Endodermal cell (in vitro differentiated cells): Measurements from ENCODE around the gene FUT7. TPM values are rescaled to one million over a fixed set of nuclear protein-coding genes. Genes with fewer than 3 reads are reported as not detected.

Experiments used
- DNase-seq: peaks from one replicate; pipeline ENCODE4 v3.0.0-alpha.2; 2017
- H3K27ac ChIP-seq: 2 replicates; pipeline ENCODE4 v1.5.1; 2013; ENCODE audit warnings: mild to moderate bottlenecking, low read depth, low read length, moderate library complexity
- H3K27me3 ChIP-seq: 2 replicates; pipeline ENCODE4 v1.6.1; 2013; ENCODE audit warnings: mild to moderate bottlenecking, low read length, moderate library complexity; ENCODE audit not compliant: insufficient read depth, control insufficient read depth, poor library complexity, severe bottlenecking
- H3K36me3 ChIP-seq: 2 replicates; pipeline ENCODE4 v1.7.0; 2013; ENCODE audit warnings: mild to moderate bottlenecking, low read length, moderate library complexity; ENCODE audit not compliant: control insufficient read depth, insufficient read depth
- H3K4me1 ChIP-seq: one replicate; pipeline ENCODE4 v1.7.0; 2013; ENCODE audit warnings: low read length; ENCODE audit not compliant: control insufficient read depth, insufficient read depth
- H3K4me3 ChIP-seq: 2 replicates; pipeline ENCODE4 v1.5.1; 2013; ENCODE audit warnings: mild to moderate bottlenecking, low read length, moderate library complexity
- H3K9ac ChIP-seq: 2 replicates; pipeline ENCODE4 v1.6.1; 2013; ENCODE audit warnings: mild to moderate bottlenecking, low read length, moderate library complexity; ENCODE audit not compliant: poor library complexity, severe bottlenecking; ENCODE audit errors: extremely low read depth
- H3K9me3 ChIP-seq: 2 replicates; pipeline ENCODE4 v1.6.1; 2013; ENCODE audit warnings: mild to moderate bottlenecking, low read length, moderate library complexity; ENCODE audit not compliant: control insufficient read depth
- H3K27ac Mint-ChIP-seq: 2 replicates; pipeline ENCODE4 v1.8.0; 2020; ENCODE audit warnings: mixed read lengths
- H3K27me3 Mint-ChIP-seq: 2 replicates; pipeline ENCODE4 v1.8.0; 2021; ENCODE audit warnings: mild to moderate bottlenecking, mixed read lengths; ENCODE audit not compliant: insufficient read depth
- H3K36me3 Mint-ChIP-seq: 2 replicates; pipeline ENCODE4 v1.8.0; 2020; ENCODE audit warnings: low read depth, mixed read lengths
- H3K4me1 Mint-ChIP-seq: 2 replicates; pipeline ENCODE4 v1.8.0; 2020; ENCODE audit warnings: mixed read lengths
- H3K4me3 Mint-ChIP-seq: 2 replicates; pipeline ENCODE4 v1.8.0; 2020; ENCODE audit warnings: mild to moderate bottlenecking, moderate library complexity, mixed read lengths
- H3K9me3 Mint-ChIP-seq: 2 replicates; pipeline ENCODE4 v1.8.0; 2020; ENCODE audit warnings: mild to moderate bottlenecking, mixed read lengths
- WGBS, 2 experiments: methylation state at CpG; one replicate each; pipeline versions ENCODE4 v1.1.5 to v1.1.7; 2013; ENCODE audit warnings: missing lambda C conversion rate in 2 of 2, mixed read lengths in 1 of 2; ENCODE audit not compliant: insufficient coverage in 1 of 2, insufficient read length in 1 of 2; 5-methylcytosine and 5-hydroxymethylcytosine counted together
- total RNA-seq, 2 donors: library from RNA; stranded (reverse); fragmentation: NEBNext Ultra II Directional in 1 of 2; extraction: Animal tissue kit (Norgen Biotek cat#: 25700) in 1 of 2; gene quantifications; 2 replicates in 1 of 2; 3 replicates in 1 of 2; pipeline ENCODE4 v1.2.1, GENCODE V29; 2021
- TF ChIP-seq, protein P1 (sequence below): fragments of 200-600 bp; sonication (generic); conservative IDR thresholded peaks from 2 replicates; pipeline ENCODE4 v1.5.0; 2021; ENCODE audit warnings: antibody characterized with exemption, mild to moderate bottlenecking

Gene FUT7
- total RNA-seq, 2 donors from 2014 or later = not detected

DNA sequence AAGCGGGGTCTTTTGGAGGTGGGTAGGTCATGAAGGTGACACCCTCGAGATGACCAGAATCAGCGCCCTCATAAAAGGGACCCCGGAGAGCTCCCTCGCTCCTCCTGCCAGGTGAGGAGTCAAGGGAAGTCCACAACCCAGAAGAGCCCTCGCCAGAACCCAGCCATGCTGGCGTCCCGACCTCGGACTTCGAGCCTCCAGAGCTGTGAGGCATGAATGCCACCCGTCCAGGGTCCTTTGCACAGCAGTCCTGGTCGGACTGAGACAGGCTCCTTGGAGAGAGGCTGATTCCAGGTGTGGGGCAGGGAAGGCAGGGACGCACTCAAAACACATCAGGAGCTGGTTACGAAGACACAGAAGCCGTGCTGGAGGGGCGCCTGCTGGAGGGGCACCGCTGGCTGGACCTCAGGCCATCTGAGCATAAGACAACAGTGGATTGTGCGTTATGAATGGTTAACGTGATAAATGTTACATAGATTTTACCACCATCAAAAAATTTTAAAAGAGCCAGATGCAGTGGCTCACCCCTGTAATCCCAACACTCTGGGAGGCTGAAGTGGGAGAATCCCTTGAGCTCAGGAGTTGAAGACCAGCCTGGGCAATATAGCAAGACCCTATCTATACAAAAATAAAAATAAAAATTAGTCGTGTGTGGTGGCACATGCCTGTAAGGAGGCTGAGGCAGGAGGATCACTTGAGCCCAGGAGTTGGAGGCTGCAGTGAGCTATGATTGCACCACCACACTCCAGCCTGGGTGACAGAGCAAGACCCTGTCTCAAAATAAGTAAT is 29.8 kb downstream of the FUT7 start:
- no peak overlapping the region for H3K4me3 Mint-ChIP-seq
- TF ChIP-seq, protein P1, sequence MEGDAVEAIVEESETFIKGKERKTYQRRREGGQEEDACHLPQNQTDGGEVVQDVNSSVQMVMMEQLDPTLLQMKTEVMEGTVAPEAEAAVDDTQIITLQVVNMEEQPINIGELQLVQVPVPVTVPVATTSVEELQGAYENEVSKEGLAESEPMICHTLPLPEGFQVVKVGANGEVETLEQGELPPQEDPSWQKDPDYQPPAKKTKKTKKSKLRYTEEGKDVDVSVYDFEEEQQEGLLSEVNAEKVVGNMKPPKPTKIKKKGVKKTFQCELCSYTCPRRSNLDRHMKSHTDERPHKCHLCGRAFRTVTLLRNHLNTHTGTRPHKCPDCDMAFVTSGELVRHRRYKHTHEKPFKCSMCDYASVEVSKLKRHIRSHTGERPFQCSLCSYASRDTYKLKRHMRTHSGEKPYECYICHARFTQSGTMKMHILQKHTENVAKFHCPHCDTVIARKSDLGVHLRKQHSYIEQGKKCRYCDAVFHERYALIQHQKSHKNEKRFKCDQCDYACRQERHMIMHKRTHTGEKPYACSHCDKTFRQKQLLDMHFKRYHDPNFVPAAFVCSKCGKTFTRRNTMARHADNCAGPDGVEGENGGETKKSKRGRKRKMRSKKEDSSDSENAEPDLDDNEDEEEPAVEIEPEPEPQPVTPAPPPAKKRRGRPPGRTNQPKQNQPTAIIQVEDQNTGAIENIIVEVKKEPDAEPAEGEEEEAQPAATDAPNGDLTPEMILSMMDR = no peak
- no peaks in the 10 kb centered on the region for H3K9me3 ChIP-seq
- H3K9ac ChIP-seq = no peak overlapping the region
- no peaks in the 10 kb centered on the region for H3K27me3 ChIP-seq
- H3K27me3 Mint-ChIP-seq = peaks cover 9% of the 10 kb centered on the region
- H3K9me3 Mint-ChIP-seq = peaks cover 19% of the 10 kb centered on the region
- no peak overlapping the region for H3K4me3 ChIP-seq
- WGBS, 2 experiments = 91 to 96% methylated on average over 14 to 20 of the region's 20 CpGs
- H3K27ac Mint-ChIP-seq = no peak overlapping the region
- no peak overlapping the region for H3K27ac ChIP-seq
- no peaks in the 10 kb centered on the region for H3K36me3 ChIP-seq
- no peaks in the 10 kb centered on the region for H3K4me1 Mint-ChIP-seq
- no peaks in the 10 kb centered on the region for H3K4me1 ChIP-seq
- DNase-seq = no peak
- H3K36me3 Mint-ChIP-seq = no peaks in the 10 kb centered on the region

DNA sequence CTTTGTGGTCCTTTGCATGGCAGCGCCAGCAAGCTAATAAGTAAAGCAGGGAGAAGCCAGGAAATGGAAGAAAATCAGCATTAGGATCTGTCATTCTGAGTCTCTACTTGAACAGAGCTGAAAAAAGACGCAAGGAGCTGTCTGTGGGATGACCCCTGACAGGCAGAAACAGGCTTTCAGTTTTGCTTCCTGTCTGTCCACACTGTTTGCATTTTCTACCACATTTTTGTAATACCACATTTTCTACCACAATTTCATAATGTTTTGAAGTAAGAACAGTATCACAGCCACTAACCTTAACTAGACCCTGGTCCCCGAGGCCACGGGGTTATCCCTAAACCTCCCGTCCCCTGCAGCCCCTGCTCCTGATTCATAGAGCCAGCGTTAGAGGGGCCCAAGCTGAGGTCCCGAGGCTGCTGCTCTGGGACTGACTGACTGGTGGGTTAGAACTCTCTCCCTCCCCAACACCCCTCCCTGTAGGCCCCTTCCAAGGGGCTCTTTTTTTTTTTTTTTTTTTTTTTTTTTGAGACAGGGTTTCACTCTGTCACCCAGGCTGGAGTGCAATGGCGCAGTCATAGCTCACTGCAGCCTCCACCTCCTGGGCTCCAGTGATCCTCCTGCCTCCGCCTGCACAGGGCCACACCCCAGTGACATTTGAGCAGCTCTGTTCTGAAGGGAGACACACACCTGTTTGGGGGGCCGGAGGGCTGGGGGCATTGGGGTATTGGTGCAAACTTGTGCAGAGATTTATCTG is 31.5 kb downstream of the FUT7 start:
- H3K9ac ChIP-seq = no peak overlapping the region
- H3K36me3 ChIP-seq = no peaks in the 10 kb centered on the region
- Mint-ChIP-seq H3K36me3 (no peaks in the 10 kb centered on the region), H3K27ac (no peak overlapping the region), H3K4me1 (no peaks in the 10 kb centered on the region), H3K4me3 (no peak overlapping the region), H3K9me3 (peaks cover 11% of the 10 kb centered on the region), H3K27me3 (peaks cover 9% of the 10 kb centered on the region)
- H3K27ac ChIP-seq = no peak overlapping the region
- H3K4me1 ChIP-seq = peaks cover 4% of the 10 kb centered on the region
- no peak for DNase-seq
- H3K4me3 ChIP-seq = no peak overlapping the region
- H3K27me3 ChIP-seq = no peaks in the 10 kb centered on the region
- TF ChIP-seq, protein P1 = no peak
- no peaks in the 10 kb centered on the region for H3K9me3 ChIP-seq
- 83 to 90% methylated on average over 3 to 10 of the region's 10 CpGs for WGBS, 2 experiments

DNA sequence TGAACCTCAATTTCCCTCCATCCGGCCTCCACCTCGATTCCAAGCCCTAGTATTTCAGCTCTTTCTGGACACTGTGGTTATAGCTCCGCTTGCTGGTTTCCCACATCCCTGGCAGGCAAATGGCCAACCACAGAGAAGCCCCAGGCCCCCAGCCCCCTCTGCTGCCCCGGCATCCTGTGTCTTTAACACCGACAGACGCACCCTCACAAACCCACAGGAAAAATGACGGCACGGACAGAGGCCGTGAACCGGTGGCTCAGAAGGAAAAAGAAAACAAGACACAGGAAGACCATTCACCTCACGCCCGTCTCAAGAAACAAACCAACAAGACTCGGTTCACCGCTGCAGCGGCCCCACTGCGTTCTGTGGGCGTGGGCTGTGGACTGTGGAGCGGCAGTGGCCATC is 34.1 kb downstream of the FUT7 start:
- H3K36me3 Mint-ChIP-seq = peaks cover 4% of the 10 kb centered on the region
- H3K36me3 ChIP-seq = peaks cover 9% of the 10 kb centered on the region
- H3K9ac ChIP-seq = no peak overlapping the region
- TF ChIP-seq, protein P1 = no peak
- no peaks in the 10 kb centered on the region for H3K9me3 ChIP-seq
- no peak overlapping the region for H3K4me3 ChIP-seq
- peaks cover 4% of the 10 kb centered on the region for H3K4me1 ChIP-seq
- peaks cover 5% of the 10 kb centered on the region for H3K27me3 Mint-ChIP-seq
- no peak overlapping the region for H3K27ac Mint-ChIP-seq
- H3K4me1 Mint-ChIP-seq = no peaks in the 10 kb centered on the region
- H3K9me3 Mint-ChIP-seq = no peaks in the 10 kb centered on the region
- DNase-seq = no peak
- WGBS, 2 experiments = 93 to 94% methylated on average over 13 to 18 of the region's 18 CpGs
- H3K27me3 ChIP-seq = no peaks in the 10 kb centered on the region
- no peak overlapping the region for H3K4me3 Mint-ChIP-seq
- no peak overlapping the region for H3K27ac ChIP-seq
